ENCODE measurements around the gene KCND3.

- no peak for TF ChIP-seq GABPA (IDR thresholded peaks at IDR 0.05; ENCODE audit: low read depth)
- TF ChIP-seq, protein P1, sequence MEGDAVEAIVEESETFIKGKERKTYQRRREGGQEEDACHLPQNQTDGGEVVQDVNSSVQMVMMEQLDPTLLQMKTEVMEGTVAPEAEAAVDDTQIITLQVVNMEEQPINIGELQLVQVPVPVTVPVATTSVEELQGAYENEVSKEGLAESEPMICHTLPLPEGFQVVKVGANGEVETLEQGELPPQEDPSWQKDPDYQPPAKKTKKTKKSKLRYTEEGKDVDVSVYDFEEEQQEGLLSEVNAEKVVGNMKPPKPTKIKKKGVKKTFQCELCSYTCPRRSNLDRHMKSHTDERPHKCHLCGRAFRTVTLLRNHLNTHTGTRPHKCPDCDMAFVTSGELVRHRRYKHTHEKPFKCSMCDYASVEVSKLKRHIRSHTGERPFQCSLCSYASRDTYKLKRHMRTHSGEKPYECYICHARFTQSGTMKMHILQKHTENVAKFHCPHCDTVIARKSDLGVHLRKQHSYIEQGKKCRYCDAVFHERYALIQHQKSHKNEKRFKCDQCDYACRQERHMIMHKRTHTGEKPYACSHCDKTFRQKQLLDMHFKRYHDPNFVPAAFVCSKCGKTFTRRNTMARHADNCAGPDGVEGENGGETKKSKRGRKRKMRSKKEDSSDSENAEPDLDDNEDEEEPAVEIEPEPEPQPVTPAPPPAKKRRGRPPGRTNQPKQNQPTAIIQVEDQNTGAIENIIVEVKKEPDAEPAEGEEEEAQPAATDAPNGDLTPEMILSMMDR (IDR thresholded peaks at IDR 0.05; ENCODE audit: insufficient read depth, low read length) = no peak
- TF ChIP-seq, protein P2, sequence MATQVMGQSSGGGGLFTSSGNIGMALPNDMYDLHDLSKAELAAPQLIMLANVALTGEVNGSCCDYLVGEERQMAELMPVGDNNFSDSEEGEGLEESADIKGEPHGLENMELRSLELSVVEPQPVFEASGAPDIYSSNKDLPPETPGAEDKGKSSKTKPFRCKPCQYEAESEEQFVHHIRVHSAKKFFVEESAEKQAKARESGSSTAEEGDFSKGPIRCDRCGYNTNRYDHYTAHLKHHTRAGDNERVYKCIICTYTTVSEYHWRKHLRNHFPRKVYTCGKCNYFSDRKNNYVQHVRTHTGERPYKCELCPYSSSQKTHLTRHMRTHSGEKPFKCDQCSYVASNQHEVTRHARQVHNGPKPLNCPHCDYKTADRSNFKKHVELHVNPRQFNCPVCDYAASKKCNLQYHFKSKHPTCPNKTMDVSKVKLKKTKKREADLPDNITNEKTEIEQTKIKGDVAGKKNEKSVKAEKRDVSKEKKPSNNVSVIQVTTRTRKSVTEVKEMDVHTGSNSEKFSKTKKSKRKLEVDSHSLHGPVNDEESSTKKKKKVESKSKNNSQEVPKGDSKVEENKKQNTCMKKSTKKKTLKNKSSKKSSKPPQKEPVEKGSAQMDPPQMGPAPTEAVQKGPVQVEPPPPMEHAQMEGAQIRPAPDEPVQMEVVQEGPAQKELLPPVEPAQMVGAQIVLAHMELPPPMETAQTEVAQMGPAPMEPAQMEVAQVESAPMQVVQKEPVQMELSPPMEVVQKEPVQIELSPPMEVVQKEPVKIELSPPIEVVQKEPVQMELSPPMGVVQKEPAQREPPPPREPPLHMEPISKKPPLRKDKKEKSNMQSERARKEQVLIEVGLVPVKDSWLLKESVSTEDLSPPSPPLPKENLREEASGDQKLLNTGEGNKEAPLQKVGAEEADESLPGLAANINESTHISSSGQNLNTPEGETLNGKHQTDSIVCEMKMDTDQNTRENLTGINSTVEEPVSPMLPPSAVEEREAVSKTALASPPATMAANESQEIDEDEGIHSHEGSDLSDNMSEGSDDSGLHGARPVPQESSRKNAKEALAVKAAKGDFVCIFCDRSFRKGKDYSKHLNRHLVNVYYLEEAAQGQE (IDR thresholded peaks at IDR 0.05; ENCODE audit: insufficient replicate concordance, low read depth) = no peak
- no peak for TF ChIP-seq POLR2AphosphoS5 (IDR thresholded peaks at IDR 0.05; ENCODE audit: low read depth)
These were observed 147.7 kb downstream of the KCND3 start for GRCh38 chr1:111841746-111842145.
